ENCODE results near the gene PLBD2. TPM values are rescaled to one million over a fixed set of nuclear protein-coding genes. Genes with fewer than 3 reads are reported as not detected.

Gene PLBD2
- polyA plus RNA-seq, 1 donor from 2014 or later: 7.1 TPM

GRCh38 chr12:113391650-113392337 lies 33.4 kb downstream of the PLBD2 start:
- Mint-ChIP-seq H3K36me3 (peaks cover 1% of the 10 kb centered on the region), H3K9me3 (peaks cover 0 to 1% (median 0%) of the 10 kb centered on the region in 3 donors), H3K4me1 (no peaks in the 10 kb centered on the region), H3K27me3 (no peaks in the 10 kb centered on the region), H3K27ac (no peak overlapping the region), H3K4me3 (no peak overlapping the region)

GRCh38 chr12:113392520-113392919 lies 34.1 kb downstream of the PLBD2 start:
- Mint-ChIP-seq H3K4me1 (no peaks in the 10 kb centered on the region), H3K27ac (no peak overlapping the region), H3K36me3 (peaks cover 1% of the 10 kb centered on the region), H3K27me3 (no peaks in the 10 kb centered on the region), H3K4me3 (no peak overlapping the region), H3K9me3 (peaks cover 0 to 1% (median 0%) of the 10 kb centered on the region in 3 donors)

- Mint-ChIP-seq H3K27ac (no peak overlapping the region), H3K36me3 (peaks cover 1% of the 10 kb centered on the region), H3K27me3 (peaks cover 5% of the 10 kb centered on the region), H3K4me3 (no peak overlapping the region), H3K4me1 (no peaks in the 10 kb centered on the region), H3K9me3 (peaks cover 0 to 1% (median 0%) of the 10 kb centered on the region in 3 donors)
Observed at GRCh38 chr12:113392988-113393579, 34.7 kb downstream of the PLBD2 start.

GRCh38 chr12:113393749-113394148 lies 35.4 kb downstream of the PLBD2 start:
- no peak overlapping the region for H3K4me3 Mint-ChIP-seq
- no peak overlapping the region for H3K27ac Mint-ChIP-seq
- H3K4me1 Mint-ChIP-seq: no peaks in the 10 kb centered on the region
- H3K36me3 Mint-ChIP-seq: peaks cover 1% of the 10 kb centered on the region
- peaks cover 0 to 1% (median 0%) of the 10 kb centered on the region in 3 donors for H3K9me3 Mint-ChIP-seq
- H3K27me3 Mint-ChIP-seq: peaks cover 10% of the 10 kb centered on the region

- Mint-ChIP-seq H3K9me3 (peaks cover 0 to 1% (median 0%) of the 10 kb centered on the region in 3 donors), H3K27me3 (peaks cover 12% of the 10 kb centered on the region), H3K27ac (no peak overlapping the region), H3K4me1 (no peaks in the 10 kb centered on the region), H3K36me3 (peaks cover 1% of the 10 kb centered on the region), H3K4me3 (peak overlapping the region in 1 of 4 donors; percentile 61)
Observed at GRCh38 chr12:113395119-113395518, 36.7 kb downstream of the PLBD2 start.

- Mint-ChIP-seq H3K27me3 (peaks cover 12% of the 10 kb centered on the region), H3K4me3 (no peak overlapping the region), H3K4me1 (no peaks in the 10 kb centered on the region), H3K36me3 (no peaks in the 10 kb centered on the region), H3K9me3 (peaks cover 0 to 1% (median 0%) of the 10 kb centered on the region in 3 donors), H3K27ac (no peak overlapping the region)
Observed at GRCh38 chr12:113396200-113396599, 37.8 kb downstream of the PLBD2 start.

- H3K27me3 Mint-ChIP-seq: peaks cover 14% of the 10 kb centered on the region
- H3K9me3 Mint-ChIP-seq: peaks cover 0 to 1% (median 0%) of the 10 kb centered on the region in 3 donors
- no peaks in the 10 kb centered on the region for H3K36me3 Mint-ChIP-seq
- no peaks in the 10 kb centered on the region for H3K4me1 Mint-ChIP-seq
- no peak overlapping the region for H3K27ac Mint-ChIP-seq
- H3K4me3 Mint-ChIP-seq: no peak overlapping the region
Observed at GRCh38 chr12:113396828-113397496, 38.6 kb downstream of the PLBD2 start.

- Mint-ChIP-seq H3K9me3 (peaks cover 0 to 1% (median 0%) of the 10 kb centered on the region in 3 donors), H3K27ac (no peak overlapping the region), H3K4me3 (no peak overlapping the region), H3K4me1 (no peaks in the 10 kb centered on the region), H3K27me3 (peaks cover 14% of the 10 kb centered on the region), H3K36me3 (no peaks in the 10 kb centered on the region)
Observed at GRCh38 chr12:113397497-113398197, 39.3 kb downstream of the PLBD2 start.

GRCh38 chr12:113398346-113399290 lies 40.2 kb downstream of the PLBD2 start:
- Mint-ChIP-seq H3K27me3 (peaks cover 16% of the 10 kb centered on the region), H3K9me3 (no peaks in the 10 kb centered on the region), H3K4me1 (no peaks in the 10 kb centered on the region), H3K27ac (peak overlapping the region in 1 of 3 donors; percentile 67), H3K4me3 (peak overlapping the region in 1 of 4 donors; percentile 8), H3K36me3 (no peaks in the 10 kb centered on the region)

GRCh38 chr12:113399490-113399889 lies 41.1 kb downstream of the PLBD2 start:
- no peaks in the 10 kb centered on the region for H3K36me3 Mint-ChIP-seq

GRCh38 chr12:113400362-113400761 lies 42.0 kb downstream of the PLBD2 start:
- peaks cover 0 to 2% (median 2%) of the 10 kb centered on the region in 3 donors for H3K4me1 Mint-ChIP-seq
- no peaks in the 10 kb centered on the region for H3K9me3 Mint-ChIP-seq
- peaks cover 18% of the 10 kb centered on the region for H3K27me3 Mint-ChIP-seq
- peak overlapping the region in 1 of 4 donors; percentile 41 for H3K4me3 Mint-ChIP-seq
- no peaks in the 10 kb centered on the region for H3K36me3 Mint-ChIP-seq
- H3K27ac Mint-ChIP-seq: no peak overlapping the region

More at GRCh38 chr12:113399490-113399889, 41.1 kb downstream of the PLBD2 start:
- Mint-ChIP-seq H3K27me3 (peaks cover 18% of the 10 kb centered on the region), H3K27ac (no peak overlapping the region), H3K9me3 (no peaks in the 10 kb centered on the region), H3K4me1 (peaks cover 0 to 2% (median 2%) of the 10 kb centered on the region in 3 donors), H3K4me3 (no peak overlapping the region)

GRCh38 chr12:113401066-113402000 lies 42.9 kb downstream of the PLBD2 start:
- Mint-ChIP-seq H3K27ac (no peak overlapping the region), H3K9me3 (no peaks in the 10 kb centered on the region), H3K4me1 (peaks cover 0 to 2% (median 2%) of the 10 kb centered on the region in 3 donors), H3K4me3 (no peak overlapping the region), H3K27me3 (peaks cover 18% of the 10 kb centered on the region), H3K36me3 (no peaks in the 10 kb centered on the region)

GRCh38 chr12:113402586-113403260 lies 44.3 kb downstream of the PLBD2 start:
- H3K27ac Mint-ChIP-seq: no peak overlapping the region
- H3K4me1 Mint-ChIP-seq: peaks cover 0 to 2% (median 2%) of the 10 kb centered on the region in 3 donors
- H3K9me3 Mint-ChIP-seq: no peaks in the 10 kb centered on the region
- peaks cover 16% of the 10 kb centered on the region for H3K27me3 Mint-ChIP-seq
- H3K36me3 Mint-ChIP-seq: no peaks in the 10 kb centered on the region
- H3K4me3 Mint-ChIP-seq: no peak overlapping the region
